Measurements from ENCODE around the gene RRAD.

Gene RRAD

GRCh38 chr16:66874079-66874775 lies 51.1 kb downstream of the RRAD start:
- DNase-seq: peak; percentile 51

GRCh38 chr16:66873685-66874055 lies 51.7 kb downstream of the RRAD start:
- no peak for DNase-seq

GRCh38 chr16:66872943-66873684 lies 52.2 kb downstream of the RRAD start:
- peak; percentile 92 for DNase-seq

GRCh38 chr16:66872559-66872942 lies 52.8 kb downstream of the RRAD start:
- no peak for DNase-seq

GRCh38 chr16:66871840-66872239 lies 53.5 kb downstream of the RRAD start:
- DNase-seq: no peak

Data from eye (tissue), 1 donor.